Measurements from ENCODE around the gene PRKCE.
"Not testable (repeated sequence)": the region's sequence is repeated elsewhere in the genome, so short reads cannot be mapped to it uniquely, and the experiment has no call there.

PRKCE gene

DNA sequence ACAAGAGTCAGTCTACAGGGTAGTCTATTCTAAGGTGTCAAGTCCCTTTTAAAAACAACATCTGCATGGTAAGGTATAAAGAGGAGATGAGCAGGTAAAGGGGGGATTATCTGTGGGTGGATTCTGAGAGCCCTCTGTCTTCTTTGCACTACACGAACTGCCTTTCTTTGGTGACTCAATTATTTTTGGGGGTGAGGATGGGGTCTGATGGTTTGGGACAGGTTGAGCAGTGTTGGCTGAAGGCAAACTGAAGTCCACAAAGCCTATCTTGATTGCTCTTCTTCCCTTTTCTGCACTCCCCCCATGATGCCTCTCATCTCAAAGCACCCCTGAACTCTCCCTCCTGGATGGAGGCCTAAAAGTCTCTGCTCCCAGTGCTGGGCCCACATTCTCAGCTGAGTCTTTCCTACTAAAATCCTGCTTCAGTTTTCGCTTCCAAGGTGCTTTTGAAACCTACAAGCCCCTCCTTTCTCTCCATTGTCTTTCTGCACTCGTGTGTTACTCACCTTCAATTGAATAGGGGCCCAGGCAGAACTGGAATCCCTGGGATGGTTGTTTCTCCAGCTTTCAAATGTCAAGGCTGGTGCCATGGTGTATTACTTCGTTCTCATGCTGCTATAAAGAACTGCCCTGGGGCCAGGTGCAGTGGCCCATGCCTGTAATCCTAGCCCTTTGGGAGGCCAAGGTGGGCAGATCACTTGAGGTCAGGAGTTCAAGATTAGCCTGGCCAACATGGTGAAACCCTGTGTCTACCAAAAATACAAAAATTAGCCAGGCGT, 64.3 kb downstream of the PRKCE start:
- TF ChIP-seq, protein P1, sequence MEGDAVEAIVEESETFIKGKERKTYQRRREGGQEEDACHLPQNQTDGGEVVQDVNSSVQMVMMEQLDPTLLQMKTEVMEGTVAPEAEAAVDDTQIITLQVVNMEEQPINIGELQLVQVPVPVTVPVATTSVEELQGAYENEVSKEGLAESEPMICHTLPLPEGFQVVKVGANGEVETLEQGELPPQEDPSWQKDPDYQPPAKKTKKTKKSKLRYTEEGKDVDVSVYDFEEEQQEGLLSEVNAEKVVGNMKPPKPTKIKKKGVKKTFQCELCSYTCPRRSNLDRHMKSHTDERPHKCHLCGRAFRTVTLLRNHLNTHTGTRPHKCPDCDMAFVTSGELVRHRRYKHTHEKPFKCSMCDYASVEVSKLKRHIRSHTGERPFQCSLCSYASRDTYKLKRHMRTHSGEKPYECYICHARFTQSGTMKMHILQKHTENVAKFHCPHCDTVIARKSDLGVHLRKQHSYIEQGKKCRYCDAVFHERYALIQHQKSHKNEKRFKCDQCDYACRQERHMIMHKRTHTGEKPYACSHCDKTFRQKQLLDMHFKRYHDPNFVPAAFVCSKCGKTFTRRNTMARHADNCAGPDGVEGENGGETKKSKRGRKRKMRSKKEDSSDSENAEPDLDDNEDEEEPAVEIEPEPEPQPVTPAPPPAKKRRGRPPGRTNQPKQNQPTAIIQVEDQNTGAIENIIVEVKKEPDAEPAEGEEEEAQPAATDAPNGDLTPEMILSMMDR (IDR thresholded peaks at IDR 0.05; ENCODE audit: extremely low read depth, missing control alignments), result no peak
- DNase-seq (ENCODE audit: low spot score), result no peak

DNA sequence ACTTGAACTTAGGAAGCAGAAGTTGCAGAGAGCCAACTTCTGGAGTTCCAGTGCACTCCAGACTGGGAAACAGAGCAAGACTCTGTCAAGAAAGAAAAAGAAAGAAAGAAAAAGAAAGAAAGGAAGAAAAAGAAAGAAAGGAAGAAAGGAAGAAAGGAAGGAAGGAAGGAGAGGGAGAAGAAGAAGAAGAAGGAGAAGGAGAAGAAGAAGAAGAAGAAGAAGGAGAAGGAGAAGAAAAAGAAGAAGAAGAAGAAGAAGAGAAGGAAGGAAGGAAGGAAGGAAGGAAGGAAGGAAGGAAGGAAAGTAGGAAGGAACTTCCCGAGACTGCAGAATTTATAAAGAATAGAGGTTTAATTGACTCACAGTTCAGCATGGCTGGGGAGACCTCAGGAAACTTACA, 65.0 kb downstream of the PRKCE start:
- DNase-seq (ENCODE audit: low spot score), result not testable (repeated sequence)

DNA sequence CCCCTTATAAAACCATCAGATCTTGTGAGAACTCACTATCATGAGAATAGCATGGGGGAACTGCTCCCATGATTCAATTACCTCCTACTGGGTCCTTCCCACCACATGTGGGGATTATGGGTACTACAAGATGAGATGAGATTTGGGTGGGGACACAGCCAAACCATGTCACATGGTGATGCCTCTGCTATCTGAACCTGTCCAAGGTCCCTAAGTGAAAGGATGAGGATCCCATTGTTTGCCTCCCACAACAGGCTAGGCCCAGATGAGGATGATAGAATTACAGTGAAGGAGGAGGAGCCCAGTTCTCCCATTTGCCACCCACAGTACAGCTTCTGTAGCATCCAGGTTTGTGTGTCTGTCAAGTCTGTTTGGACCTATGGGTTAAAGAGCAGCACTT, 65.4 kb downstream of the PRKCE start:
- TF ChIP-seq, protein P1 (IDR thresholded peaks at IDR 0.05; ENCODE audit: extremely low read depth, missing control alignments), result no peak
- DNase-seq (ENCODE audit: low spot score), result no peak

DNA sequence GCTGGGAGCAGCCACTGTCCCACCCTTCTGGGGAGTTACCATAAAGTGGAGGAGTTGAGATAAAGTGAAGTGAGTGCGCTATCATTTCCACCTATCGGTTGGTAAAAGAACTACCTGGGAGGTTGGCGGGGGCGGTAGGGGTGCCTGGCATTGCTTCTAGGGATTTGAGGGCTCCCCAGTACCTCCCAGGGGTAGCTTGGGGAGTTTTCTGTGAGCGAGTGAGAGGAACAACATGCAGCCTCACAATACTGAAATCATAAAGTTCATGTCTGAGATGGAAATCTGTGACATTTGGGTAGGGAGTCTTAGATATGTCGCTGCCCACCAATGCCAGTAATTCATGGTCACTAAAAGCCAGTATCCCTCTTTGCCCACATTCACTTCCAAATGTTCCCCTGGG, 68.7 kb downstream of the PRKCE start:
- TF ChIP-seq, protein P1 (IDR thresholded peaks at IDR 0.05; ENCODE audit: extremely low read depth, missing control alignments), result no peak
- no peak for DNase-seq (ENCODE audit: low spot score)

DNA sequence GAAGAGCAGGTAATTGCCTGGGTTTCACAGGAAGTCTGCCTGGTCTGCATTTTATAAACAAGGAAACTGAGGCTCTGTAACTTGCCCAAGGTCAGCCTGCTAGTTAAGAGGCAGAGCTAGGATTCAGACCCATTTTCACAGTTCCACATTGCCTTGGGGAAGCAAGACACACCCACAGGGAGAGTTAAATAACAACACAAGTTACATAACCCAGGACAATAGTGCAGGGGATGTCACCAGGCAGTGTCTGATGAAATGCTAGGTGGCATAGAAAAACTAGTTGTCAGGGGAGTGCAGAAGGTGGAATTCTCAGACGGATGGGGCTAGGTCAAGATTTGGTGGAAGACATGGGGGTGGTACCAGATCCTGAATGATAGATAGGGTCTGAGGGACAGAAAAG, 69.7 kb downstream of the PRKCE start:
- TF ChIP-seq, protein P1 (IDR thresholded peaks at IDR 0.05; ENCODE audit: extremely low read depth, missing control alignments), result no peak
- DNase-seq (ENCODE audit: low spot score), result no peak

DNA sequence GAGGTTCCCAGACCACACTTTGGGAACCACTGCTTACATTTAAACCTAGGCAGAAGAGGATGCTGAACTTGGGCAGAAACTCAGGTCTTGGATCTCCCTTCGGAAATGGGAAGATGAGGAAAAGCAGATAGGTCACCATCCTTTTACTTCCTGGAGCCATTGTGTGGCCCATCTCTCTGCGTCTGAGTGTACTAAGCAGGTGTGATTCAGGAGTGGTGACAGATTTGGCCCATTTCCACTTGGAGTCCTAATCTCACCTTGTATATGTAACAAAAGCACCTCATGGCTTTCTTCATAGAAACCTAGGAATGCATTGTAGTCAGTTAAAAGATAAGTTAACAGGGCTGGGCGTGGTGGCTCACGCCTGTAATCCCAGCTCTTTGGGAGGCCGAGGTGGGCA, 71.0 kb downstream of the PRKCE start:
- DNase-seq (ENCODE audit: low spot score), result no peak
- TF ChIP-seq, protein P1 (IDR thresholded peaks at IDR 0.05; ENCODE audit: extremely low read depth, missing control alignments), result no peak

DNA sequence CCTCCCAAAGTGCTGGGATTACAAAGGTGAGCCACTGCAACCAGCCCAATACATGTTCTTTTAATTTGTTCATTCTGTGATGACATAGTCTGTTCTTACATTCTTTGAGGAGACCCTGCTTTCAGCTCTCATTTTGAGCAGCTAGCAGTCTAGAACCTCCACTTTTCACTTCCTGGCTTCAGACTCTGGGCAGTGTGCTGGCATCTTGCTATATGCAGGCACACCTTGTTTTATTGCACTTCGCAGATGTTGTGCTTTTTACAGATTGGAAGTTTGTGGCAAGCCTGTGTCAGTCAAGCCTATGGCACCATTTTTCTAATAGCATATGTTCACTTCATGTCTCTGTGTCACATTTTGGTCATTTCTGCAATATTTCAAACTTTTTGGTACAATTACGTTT, 72.4 kb downstream of the PRKCE start:
- TF ChIP-seq, protein P1 (IDR thresholded peaks at IDR 0.05; ENCODE audit: extremely low read depth, missing control alignments), result no peak
- DNase-seq (ENCODE audit: low spot score), result no peak

DNA sequence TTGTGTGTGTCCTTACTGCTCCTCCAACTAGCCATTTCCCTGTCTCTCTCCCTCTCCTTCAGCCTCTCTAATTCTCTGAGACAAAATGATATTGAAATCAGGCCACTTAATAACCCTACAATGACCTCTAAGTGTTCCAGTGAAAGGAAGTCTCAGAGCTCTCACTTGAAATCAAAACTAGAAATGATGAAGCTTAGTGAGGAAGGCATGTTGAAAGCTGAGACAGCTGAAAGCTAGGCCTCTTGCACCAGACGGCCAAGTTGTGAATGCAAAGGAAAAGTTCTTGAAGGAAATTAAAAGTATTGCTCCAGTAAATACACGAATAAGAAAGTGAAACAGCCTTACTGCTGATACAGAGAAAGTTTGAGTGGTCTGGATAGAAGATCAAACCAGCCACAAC, 72.9 kb downstream of the PRKCE start:
- DNase-seq (ENCODE audit: low spot score), result no peak

More for the DNA sequence above, 72.9 kb downstream of the PRKCE start:
- TF ChIP-seq, protein P1 (IDR thresholded peaks at IDR 0.05; ENCODE audit: extremely low read depth, missing control alignments), result no peak

Data from GM20000 (cell line).